Chondrocyte (in vitro differentiated cells): Measurements from ENCODE around the gene DRICH1. TPM values are rescaled to one million over a fixed set of nuclear protein-coding genes. Genes with fewer than 3 reads are reported as not detected.
"Not testable (repeated sequence)": the region's sequence is repeated elsewhere in the genome, so short reads cannot be mapped to it uniquely, and the experiment has no call there.

ENCODE experiments used
- DNase-seq: peaks from one replicate; pipeline ENCODE4 v3.0.0; 2021; ENCODE audit warnings: mixed read lengths, low spot score
- H3K27ac Mint-ChIP-seq: one replicate; pipeline ENCODE4 v1.8.0; 2021; ENCODE audit warnings: mild to moderate bottlenecking, moderate library complexity, mixed read lengths; ENCODE audit not compliant: unreplicated experiment
- H3K27me3 Mint-ChIP-seq: 2 replicates; pipeline ENCODE4 v1.8.0; 2021; ENCODE audit warnings: low read depth, mixed read lengths
- H3K36me3 Mint-ChIP-seq: 2 replicates; pipeline ENCODE4 v1.8.0; 2021; ENCODE audit warnings: low read depth, mixed read lengths
- H3K4me1 Mint-ChIP-seq: 2 replicates; pipeline ENCODE4 v1.8.0; 2021; ENCODE audit warnings: low read depth, mild to moderate bottlenecking, mixed read lengths
- H3K4me3 Mint-ChIP-seq: one replicate; pipeline ENCODE4 v1.8.0; 2021; ENCODE audit warnings: mild to moderate bottlenecking, moderate library complexity, mixed read lengths; ENCODE audit not compliant: unreplicated experiment
- H3K9me3 Mint-ChIP-seq: 2 replicates; pipeline ENCODE4 v1.8.0; 2021; ENCODE audit warnings: low read depth, mixed read lengths
- total RNA-seq: library from RNA; stranded (reverse); gene quantifications from 3 replicates; pipeline ENCODE4 v1.2.1, GENCODE V29; 2021
- TF ChIP-seq, protein P1 (sequence below): fragments of 200-600 bp; sonication (generic); IDR thresholded peaks from 2 replicates; pipeline ENCODE4 v1.5.0; 2021; ENCODE audit warnings: antibody characterized with exemption, mild to moderate bottlenecking, moderate library complexity

Gene DRICH1
- total RNA-seq, 1 donor from 2014 or later = not detected

DNA sequence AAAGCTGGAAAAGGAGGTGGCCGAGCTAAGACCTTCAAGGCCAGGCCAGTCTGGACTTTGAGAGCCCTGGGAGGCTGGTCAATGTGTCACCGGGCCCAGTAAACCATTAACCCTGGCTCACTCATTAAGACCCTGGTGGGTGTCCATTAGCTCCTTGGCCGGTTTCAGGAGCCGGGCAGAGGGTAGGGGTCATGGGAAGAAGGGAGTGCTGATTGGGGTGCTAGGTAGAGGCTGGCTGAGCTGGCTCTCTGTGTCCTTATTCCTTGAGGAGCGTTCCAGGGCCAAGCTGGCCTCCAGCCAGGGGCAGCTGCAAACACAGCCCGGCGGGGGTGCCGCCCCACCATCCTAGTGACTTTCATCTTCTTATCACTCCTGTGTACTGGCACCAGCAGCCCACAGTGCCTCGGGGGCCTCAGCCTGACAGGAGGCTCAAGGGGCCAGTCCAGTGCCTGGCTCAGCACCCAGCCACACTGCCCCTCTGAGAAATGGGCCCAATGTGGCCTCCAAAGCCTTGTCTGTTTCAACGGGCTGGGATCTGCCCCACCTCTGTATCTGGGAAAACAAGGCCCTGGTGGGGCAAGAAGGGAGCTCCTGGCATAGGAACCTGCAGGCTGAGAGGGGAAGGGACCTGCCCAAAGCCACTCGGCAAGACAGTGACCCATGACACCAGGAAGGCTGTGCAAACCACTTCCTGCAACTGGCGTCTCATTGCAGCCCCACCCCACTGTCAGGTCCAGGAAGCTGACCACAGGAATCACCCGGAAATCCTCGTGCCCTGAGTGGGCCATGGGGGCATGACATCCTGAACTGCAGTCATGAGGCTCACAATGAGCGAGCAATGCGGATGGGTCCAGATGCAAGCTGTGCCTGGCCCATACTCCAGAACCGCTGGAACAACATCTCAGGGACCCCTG, 43.6 kb upstream of the DRICH1 start:
- no peaks in the 10 kb centered on the region for H3K4me1 Mint-ChIP-seq
- no peaks in the 10 kb centered on the region for H3K9me3 Mint-ChIP-seq
- H3K36me3 Mint-ChIP-seq = peaks cover 3% of the 10 kb centered on the region
- TF ChIP-seq, protein P1, sequence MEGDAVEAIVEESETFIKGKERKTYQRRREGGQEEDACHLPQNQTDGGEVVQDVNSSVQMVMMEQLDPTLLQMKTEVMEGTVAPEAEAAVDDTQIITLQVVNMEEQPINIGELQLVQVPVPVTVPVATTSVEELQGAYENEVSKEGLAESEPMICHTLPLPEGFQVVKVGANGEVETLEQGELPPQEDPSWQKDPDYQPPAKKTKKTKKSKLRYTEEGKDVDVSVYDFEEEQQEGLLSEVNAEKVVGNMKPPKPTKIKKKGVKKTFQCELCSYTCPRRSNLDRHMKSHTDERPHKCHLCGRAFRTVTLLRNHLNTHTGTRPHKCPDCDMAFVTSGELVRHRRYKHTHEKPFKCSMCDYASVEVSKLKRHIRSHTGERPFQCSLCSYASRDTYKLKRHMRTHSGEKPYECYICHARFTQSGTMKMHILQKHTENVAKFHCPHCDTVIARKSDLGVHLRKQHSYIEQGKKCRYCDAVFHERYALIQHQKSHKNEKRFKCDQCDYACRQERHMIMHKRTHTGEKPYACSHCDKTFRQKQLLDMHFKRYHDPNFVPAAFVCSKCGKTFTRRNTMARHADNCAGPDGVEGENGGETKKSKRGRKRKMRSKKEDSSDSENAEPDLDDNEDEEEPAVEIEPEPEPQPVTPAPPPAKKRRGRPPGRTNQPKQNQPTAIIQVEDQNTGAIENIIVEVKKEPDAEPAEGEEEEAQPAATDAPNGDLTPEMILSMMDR = no peak
- no peak overlapping the region for H3K4me3 Mint-ChIP-seq
- H3K27ac Mint-ChIP-seq = no peak overlapping the region
- H3K27me3 Mint-ChIP-seq = no peaks in the 10 kb centered on the region
- peak; percentile 58 for DNase-seq

DNA sequence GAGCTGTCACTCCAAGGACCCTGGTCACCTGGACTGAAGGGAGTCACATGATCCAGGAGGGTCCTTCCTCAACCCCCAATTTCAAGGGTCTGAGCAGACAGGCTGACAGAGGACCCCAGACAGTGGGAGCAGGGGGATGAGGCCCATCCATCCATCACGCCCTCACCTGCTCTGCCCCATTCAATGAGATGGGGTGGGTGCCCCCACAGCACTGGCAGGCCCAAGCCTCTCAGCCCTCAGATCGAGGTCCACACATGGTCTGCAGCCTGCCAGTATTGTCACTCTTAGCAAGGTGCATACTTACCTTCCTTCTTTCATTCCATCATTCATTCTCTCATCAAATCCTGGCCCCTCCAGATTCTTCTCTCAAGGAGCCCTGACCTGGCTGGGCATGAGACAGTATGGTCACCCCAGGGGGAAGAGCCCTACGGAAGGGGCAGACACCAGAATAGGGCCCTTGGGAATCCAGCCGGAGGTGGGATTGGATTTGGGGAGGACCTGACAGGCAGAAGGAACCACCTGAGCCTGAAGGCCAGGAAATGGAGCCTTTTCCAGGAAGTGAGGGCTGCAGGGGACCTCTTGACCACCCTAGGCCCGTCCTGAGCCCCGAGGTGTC, 42.9 kb upstream of the DRICH1 start:
- not testable (repeated sequence) for H3K27ac Mint-ChIP-seq, H3K27me3 Mint-ChIP-seq, H3K4me1 Mint-ChIP-seq, H3K9me3 Mint-ChIP-seq, H3K36me3 Mint-ChIP-seq, H3K4me3 Mint-ChIP-seq
- peak; percentile 49 for DNase-seq

DNA sequence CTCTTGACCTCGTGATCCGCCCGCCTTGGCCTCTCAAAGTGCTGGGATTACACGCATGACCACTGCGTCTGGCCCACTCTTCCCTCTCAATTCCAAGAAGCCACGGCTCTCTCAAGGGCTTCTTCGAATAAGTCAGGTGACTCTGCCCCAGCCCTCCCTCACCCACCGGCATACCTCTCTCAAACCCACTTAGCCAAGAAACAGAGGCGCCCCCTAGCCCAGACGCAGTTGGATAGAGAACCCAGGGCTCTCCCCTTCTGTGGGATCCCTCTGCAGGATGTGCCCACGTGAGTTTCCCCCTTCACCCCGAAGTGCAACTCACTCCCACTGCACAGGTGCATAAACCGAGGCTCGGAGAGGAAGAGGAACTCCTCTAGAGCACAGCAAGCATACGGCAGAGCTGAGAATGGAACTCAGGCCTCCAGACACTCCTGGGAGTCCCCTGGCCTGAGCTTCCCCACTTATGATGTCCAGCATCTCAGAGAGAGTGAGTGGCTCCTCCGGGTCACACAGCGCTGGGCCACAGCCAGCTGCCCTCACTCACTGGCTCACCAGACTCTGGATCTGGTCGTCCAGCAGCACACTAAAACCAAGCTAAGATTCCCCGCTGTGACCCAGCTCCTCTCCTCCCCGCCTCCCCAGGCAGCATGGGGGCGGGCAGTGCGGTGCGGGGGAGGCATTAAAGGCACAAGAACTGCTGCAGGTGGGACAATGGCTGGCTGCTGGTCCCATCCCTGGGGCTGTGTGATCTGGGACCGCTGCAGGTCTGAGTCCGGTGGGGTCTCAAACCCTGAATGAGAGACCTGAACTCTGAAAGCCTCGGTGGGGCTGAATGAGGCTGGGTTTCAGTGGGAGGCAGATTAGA, 41.9 kb upstream of the DRICH1 start:
- H3K4me3 Mint-ChIP-seq = no peak overlapping the region
- no peak overlapping the region for H3K27ac Mint-ChIP-seq
- peaks cover 1% of the 10 kb centered on the region for H3K36me3 Mint-ChIP-seq

DNA sequence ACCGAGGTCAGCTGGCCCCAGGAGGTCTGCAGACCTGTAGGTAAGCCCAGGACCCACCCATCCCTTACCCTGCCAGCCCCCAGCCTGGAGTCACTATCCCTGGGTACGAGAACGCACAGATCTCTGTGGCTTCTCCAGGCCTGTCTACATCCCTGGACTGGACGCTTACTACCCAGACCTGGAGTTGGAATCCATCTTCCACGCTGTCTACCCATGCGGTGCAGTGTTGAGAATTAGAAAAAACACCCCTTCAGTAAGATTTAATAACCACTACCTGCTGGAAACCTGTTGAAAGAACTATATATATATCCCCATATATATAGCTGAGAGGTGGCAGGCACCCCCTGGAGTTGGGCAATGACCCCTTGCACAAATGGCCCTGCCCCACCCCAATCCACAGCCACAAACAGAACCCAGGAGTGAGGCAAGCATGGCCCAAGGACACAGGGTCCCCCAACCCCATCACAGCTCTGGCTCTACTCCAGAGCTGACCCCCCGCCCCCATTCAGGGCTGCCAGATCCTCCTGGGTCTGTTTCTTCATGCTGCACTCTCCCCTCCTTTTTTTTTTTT, 41.0 kb upstream of the DRICH1 start:
- Mint-ChIP-seq H3K27ac (no peak overlapping the region), H3K36me3 (peaks cover 1% of the 10 kb centered on the region), H3K4me1 (no peaks in the 10 kb centered on the region), H3K4me3 (no peak overlapping the region), H3K9me3 (no peaks in the 10 kb centered on the region), H3K27me3 (no peaks in the 10 kb centered on the region)
- peak; percentile 43 for DNase-seq
- TF ChIP-seq, protein P1 = no peak

More for the DNA sequence above, 41.9 kb upstream of the DRICH1 start:
- H3K27me3 Mint-ChIP-seq = no peaks in the 10 kb centered on the region
- DNase-seq = peak; percentile 77
- H3K4me1 Mint-ChIP-seq = no peaks in the 10 kb centered on the region
- H3K9me3 Mint-ChIP-seq = no peaks in the 10 kb centered on the region
- TF ChIP-seq, protein P1 = no peak

DNA sequence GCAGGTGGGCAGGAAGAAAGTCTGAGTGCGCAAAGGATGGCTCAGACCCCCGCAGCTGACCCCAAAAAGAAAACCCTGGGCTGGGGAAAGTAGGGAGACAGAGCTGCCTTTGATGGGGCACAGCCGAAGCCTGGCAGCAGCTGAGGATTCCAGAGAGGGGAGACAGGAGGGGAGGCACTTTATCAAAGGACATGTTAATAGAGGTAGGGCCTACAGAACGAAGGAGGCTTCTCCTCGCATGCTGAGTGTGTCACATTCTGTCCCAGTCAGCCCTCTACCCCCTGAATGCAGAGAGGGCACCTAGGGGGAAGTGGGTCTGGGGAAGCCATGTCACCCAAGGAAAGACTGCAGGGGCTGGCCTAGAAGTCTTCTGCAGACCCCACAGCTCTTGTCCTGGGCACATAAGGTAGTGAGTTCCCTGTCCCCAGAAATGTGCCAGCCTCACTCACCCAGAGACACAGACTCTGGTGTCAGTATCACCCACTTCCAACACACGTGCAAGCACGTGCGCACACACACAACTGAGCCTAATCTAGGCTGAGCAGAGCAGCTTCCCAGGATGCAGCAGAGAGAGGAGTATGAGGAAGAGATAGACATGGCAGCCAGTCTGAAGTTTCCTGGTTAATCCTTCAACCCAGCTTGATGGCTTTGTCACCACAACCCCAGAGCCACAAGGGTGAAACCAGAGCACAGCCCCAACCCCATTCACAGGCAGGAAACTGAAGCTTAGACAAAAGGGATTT, 40.4 kb upstream of the DRICH1 start:
- not testable (repeated sequence) for H3K27ac Mint-ChIP-seq, H3K36me3 Mint-ChIP-seq, H3K9me3 Mint-ChIP-seq, H3K4me3 Mint-ChIP-seq, H3K27me3 Mint-ChIP-seq, H3K4me1 Mint-ChIP-seq
- peak; percentile 34 for DNase-seq

DNA sequence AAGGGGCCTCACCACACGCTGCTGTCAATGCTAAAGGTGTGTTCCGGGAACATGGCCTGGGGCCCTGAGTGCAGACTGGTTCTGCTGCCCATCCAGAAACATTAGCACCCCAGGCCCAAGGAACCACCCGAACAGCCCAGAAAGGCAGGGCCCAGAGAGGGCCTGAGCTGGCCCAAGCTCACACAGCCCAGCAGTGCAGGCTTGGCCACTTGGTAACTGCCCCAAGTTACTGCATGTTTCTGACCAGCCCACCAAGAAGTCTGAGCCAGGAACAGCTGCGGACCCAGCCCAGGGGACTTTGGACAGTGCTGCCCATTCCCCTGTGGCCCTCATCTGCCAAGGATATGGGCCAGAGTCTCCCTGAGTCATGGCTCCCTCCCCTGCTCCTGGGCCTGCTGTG, 39.3 kb upstream of the DRICH1 start:
- not testable (repeated sequence) for H3K9me3 Mint-ChIP-seq, H3K4me1 Mint-ChIP-seq, H3K27me3 Mint-ChIP-seq, H3K27ac Mint-ChIP-seq, H3K4me3 Mint-ChIP-seq, H3K36me3 Mint-ChIP-seq
- DNase-seq = peak; percentile 6
